ENCODE measurements around the gene CFAP52.

DNA sequence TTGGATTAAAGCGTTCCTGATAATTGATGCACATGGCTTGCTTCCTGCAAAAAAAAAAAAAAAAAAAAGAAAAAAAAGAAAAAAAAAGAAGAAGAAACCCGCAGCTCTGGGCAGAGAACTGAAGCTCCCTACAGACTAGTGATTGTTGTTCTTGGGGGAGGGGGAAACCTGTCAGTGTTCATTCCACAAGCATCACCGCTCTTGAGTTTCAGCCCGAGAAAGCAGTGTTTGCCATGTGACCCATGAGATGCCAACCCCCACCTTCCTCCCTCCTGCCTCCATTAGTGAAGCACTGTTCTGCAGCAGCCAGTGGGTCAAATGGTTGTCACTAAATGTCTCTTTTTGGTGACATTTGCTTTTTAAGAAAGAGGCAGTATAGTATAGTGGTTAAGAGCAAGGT is 70.6 kb downstream of the CFAP52 start:
- TF ChIP-seq GATA2 (IDR thresholded peaks at IDR 0.05; ENCODE audit: low read depth, low read length) (no peak), GATA3 (IDR thresholded peaks at IDR 0.05; ENCODE audit: low read depth, low read length) (no peak)
